HG02884 (cell line): ENCODE results near the gene UBE4A.

Experiments
- ATAC-seq: cut with Tn5 transposase; IDR thresholded peaks from one replicate; pipeline ENCODE4 v1.9.1; 2021; ENCODE audit warnings: mild to moderate bottlenecking, moderate library complexity; ENCODE audit not compliant: unreplicated experiment

The UBE4A gene

GRCh38 chr11:118359295-118359958 lies at the start of gene UBE4A:
UBE4A (plus strand) TSS chr11:118359600; CDS start chr11:118365081, 5,481 bp downstream.
- ATAC-seq: peak; percentile 93

- no peak for ATAC-seq
Measured at GRCh38 chr11:118310271-118310670, 49.1 kb upstream of the UBE4A start.

- ATAC-seq: no peak
Measured at GRCh38 chr11:118310781-118311485, 48.5 kb upstream of the UBE4A start.

- ATAC-seq: no peak
Measured at GRCh38 chr11:118311518-118311917, 47.9 kb upstream of the UBE4A start.

GRCh38 chr11:118312328-118312727 lies 47.1 kb upstream of the UBE4A start:
- ATAC-seq: no peak

GRCh38 chr11:118313242-118313641 lies 46.2 kb upstream of the UBE4A start:
- ATAC-seq: no peak

- no peak for ATAC-seq
Measured at GRCh38 chr11:118314988-118315411, 44.4 kb upstream of the UBE4A start.

GRCh38 chr11:118318124-118318523 lies 41.3 kb upstream of the UBE4A start:
- no peak for ATAC-seq

- no peak for ATAC-seq
Measured at GRCh38 chr11:118318581-118319336, 40.6 kb upstream of the UBE4A start.

GRCh38 chr11:118319337-118319707 lies 40.1 kb upstream of the UBE4A start:
- ATAC-seq: no peak

GRCh38 chr11:118320515-118320914 lies 38.9 kb upstream of the UBE4A start:
- ATAC-seq: no peak

GRCh38 chr11:118321386-118322082 lies 37.9 kb upstream of the UBE4A start:
- ATAC-seq: no peak

GRCh38 chr11:118322721-118323120 lies 36.7 kb upstream of the UBE4A start:
- ATAC-seq: no peak

- no peak for ATAC-seq
Measured at GRCh38 chr11:118325283-118325682, 34.1 kb upstream of the UBE4A start.

- no peak for ATAC-seq
Measured at GRCh38 chr11:118328745-118329144, 30.7 kb upstream of the UBE4A start.

GRCh38 chr11:118334745-118335144 lies 24.7 kb upstream of the UBE4A start:
- ATAC-seq: no peak

- no peak for ATAC-seq
Measured at GRCh38 chr11:118338637-118339061, 20.8 kb upstream of the UBE4A start.

- no peak for ATAC-seq
Measured at GRCh38 chr11:118339281-118339961, 20.0 kb upstream of the UBE4A start.

- no peak for ATAC-seq
Measured at GRCh38 chr11:118340449-118340848, 19.0 kb upstream of the UBE4A start.

GRCh38 chr11:118341261-118341660 lies 18.1 kb upstream of the UBE4A start:
- ATAC-seq: no peak
